GM21529 (cell line): Measurements from ENCODE around the gene POC1A.

ENCODE experiments used
- ATAC-seq: cut with Tn5 transposase; IDR thresholded peaks from one replicate; pipeline ENCODE4 v1.9.1; 2021; ENCODE audit not compliant: unreplicated experiment

Gene POC1A

GRCh38 chr3:52031896-52032295 lies 122.3 kb downstream of the POC1A start:
- no peak for ATAC-seq

DNA sequence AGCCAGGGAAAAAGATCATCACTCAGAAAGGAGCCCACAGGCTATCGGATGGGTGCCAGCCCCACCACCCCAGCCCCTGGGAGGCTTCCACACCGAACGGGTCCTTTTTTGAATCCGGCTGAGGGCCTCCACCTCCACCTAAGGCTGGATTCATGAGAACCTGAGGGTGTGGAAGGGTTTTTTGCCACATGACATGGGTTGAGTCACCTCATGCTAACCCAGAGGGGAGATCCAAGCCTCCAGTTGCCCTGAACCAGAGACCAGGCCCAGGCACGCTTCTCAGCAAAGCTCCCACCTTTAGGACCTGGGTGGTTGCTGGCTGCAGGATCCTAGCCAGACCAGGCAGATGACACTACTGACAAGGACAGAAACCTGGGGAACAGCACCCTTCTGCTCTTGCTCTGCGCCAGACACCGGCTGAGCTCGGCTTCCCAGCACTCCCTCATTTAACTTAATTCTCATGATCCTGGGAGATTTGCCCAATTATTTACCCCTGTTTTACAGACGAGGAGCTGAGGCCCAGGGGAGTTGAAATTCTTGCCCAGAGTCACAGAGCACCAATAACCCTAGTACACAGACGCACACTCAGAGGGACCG lies 123.4 kb downstream of the POC1A start:
- no peak for ATAC-seq

GRCh38 chr3:52029535-52029934 lies 124.7 kb downstream of the POC1A start:
- ATAC-seq, result no peak

- ATAC-seq, result no peak
Measured at GRCh38 chr3:52029053-52029452, 125.2 kb downstream of the POC1A start.

- no peak for ATAC-seq
Measured at GRCh38 chr3:52028572-52028971, 125.7 kb downstream of the POC1A start.

GRCh38 chr3:52026041-52026440 lies 128.2 kb downstream of the POC1A start:
- ATAC-seq, result no peak

GRCh38 chr3:52025453-52025852 lies 128.8 kb downstream of the POC1A start:
- ATAC-seq, result no peak
